Nephron progenitor cell (in vitro differentiated cells): ENCODE data around the gene KCNK3.

Source experiments
- DNase-seq: peaks from one replicate; pipeline ENCODE4 v3.0.0; 2021
- H3K27ac Mint-ChIP-seq: 2 replicates; pipeline ENCODE4 v1.8.0; 2021; ENCODE audit warnings: mild to moderate bottlenecking, moderate library complexity, mixed read lengths
- H3K27me3 Mint-ChIP-seq: 2 replicates; pipeline ENCODE4 v1.8.0; 2021; ENCODE audit warnings: mild to moderate bottlenecking, low read depth, mixed read lengths; ENCODE audit not compliant: poor library complexity
- H3K36me3 Mint-ChIP-seq: 2 replicates; pipeline ENCODE4 v1.8.0; 2021; ENCODE audit warnings: low read depth, mixed read lengths
- H3K4me1 Mint-ChIP-seq: 2 replicates; pipeline ENCODE4 v1.8.0; 2021; ENCODE audit warnings: mixed read lengths
- H3K4me3 Mint-ChIP-seq: 2 replicates; pipeline ENCODE4 v1.8.0; 2021; ENCODE audit warnings: mild to moderate bottlenecking, moderate library complexity, mixed read lengths
- H3K9me3 Mint-ChIP-seq: 2 replicates; pipeline ENCODE4 v1.8.0; 2021; ENCODE audit warnings: mild to moderate bottlenecking, moderate library complexity, mixed read lengths
- TF ChIP-seq, protein P1 (sequence below): fragments of 200-600 bp; sonication (generic); IDR thresholded peaks from 2 replicates; pipeline ENCODE4 v1.5.0; 2021; ENCODE audit warnings: antibody characterized with exemption

KCNK3 gene

DNA sequence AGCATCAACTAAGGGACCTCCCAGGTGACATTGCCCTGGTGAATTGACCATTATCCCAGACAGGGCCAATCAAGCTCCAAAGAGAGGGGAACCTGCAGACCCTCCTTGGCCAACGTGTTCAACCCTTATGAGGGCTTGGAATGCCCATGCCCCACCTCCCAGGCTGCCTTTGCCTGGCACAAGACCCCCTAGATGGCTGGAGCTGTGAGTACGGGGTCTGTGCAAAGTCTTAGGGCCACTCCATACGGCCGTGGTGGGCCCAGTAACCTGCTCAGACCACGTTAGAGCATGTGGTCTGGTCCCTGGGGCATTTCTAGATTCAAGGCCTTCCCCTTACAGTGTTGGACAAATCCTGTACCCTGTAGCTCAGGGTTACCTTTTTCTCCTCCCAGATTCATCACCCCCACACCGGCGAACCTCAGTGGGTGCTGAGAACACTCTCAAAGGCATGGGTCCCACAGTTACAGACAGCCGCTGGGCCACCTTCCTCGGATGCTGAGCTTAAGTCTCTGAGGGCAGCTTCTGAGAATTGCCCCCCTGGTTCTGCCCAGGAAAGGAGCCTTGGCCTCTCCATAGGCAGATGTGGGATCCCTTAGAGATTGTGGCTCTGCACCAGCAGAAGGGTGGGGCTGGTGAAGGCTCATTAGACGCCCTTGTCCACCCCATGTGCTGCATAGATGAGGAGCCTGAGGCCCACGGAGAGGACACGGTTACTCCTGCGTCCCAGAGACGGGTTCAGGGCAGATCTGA lies 18.3 kb upstream of the KCNK3 start:
- no peak for DNase-seq
- peaks cover 13% of the 10 kb centered on the region for H3K9me3 Mint-ChIP-seq
- peaks cover 26% of the 10 kb centered on the region for H3K4me1 Mint-ChIP-seq
- TF ChIP-seq, protein P1, sequence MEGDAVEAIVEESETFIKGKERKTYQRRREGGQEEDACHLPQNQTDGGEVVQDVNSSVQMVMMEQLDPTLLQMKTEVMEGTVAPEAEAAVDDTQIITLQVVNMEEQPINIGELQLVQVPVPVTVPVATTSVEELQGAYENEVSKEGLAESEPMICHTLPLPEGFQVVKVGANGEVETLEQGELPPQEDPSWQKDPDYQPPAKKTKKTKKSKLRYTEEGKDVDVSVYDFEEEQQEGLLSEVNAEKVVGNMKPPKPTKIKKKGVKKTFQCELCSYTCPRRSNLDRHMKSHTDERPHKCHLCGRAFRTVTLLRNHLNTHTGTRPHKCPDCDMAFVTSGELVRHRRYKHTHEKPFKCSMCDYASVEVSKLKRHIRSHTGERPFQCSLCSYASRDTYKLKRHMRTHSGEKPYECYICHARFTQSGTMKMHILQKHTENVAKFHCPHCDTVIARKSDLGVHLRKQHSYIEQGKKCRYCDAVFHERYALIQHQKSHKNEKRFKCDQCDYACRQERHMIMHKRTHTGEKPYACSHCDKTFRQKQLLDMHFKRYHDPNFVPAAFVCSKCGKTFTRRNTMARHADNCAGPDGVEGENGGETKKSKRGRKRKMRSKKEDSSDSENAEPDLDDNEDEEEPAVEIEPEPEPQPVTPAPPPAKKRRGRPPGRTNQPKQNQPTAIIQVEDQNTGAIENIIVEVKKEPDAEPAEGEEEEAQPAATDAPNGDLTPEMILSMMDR = no peak
- no peak overlapping the region for H3K27ac Mint-ChIP-seq
- no peak overlapping the region for H3K4me3 Mint-ChIP-seq
- peaks cover 20% of the 10 kb centered on the region for H3K27me3 Mint-ChIP-seq
- H3K36me3 Mint-ChIP-seq = no peaks in the 10 kb centered on the region

DNA sequence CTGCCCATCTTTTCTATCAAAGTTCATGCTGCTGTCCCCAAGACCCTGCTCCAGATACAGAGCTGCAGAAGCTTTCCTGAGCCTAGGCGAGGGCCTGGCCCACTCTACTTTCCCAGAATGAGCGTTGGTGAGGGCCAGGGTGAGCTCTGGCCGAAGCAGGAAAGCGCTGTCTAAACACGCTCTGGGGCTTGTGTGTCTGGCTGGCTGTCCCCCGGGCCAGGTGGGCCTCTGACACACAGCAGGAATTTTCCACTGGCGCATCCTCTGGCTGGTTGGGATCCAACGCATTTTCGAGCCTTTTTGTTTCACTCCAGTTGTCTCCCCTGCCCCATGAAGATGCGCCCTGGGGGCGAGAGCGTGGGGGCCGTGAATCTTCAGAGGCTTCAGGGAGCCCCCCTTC lies 17.8 kb upstream of the KCNK3 start:
- Mint-ChIP-seq H3K27me3 (peaks cover 23% of the 10 kb centered on the region), H3K4me1 (peaks cover 20% of the 10 kb centered on the region), H3K27ac (peak overlapping the region; percentile 83), H3K36me3 (no peaks in the 10 kb centered on the region), H3K9me3 (peaks cover 13% of the 10 kb centered on the region), H3K4me3 (no peak overlapping the region)
- DNase-seq = no peak
- TF ChIP-seq, protein P1 = no peak

DNA sequence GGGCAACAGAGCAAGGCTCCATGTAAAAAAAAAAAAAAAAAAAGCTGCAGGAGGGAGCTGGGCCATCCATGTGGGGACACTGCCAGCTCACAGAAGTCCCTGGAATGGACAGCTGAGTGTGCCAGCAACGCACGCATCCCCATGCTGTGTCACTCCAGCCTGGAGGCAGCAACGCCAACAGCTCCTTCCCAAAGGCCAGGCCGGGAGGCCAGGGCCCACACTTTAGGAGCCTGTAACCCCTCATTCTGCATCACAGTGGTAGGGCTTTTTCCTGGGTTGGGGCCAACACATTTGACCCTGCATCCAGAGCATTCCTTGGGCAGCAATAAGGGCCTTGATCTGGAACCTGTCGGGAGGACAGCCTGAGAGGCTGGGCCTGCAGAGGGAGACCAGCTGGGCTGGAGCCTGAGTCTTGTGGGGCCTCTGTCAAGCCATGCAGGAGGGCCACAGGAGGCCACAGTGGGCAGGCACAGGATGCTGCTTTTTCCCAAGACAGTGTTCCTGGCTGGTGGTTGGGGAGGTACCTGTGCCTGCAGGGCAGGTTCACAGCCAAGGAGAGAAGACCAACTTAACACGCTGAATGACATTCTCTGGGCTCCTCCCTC lies 16.8 kb upstream of the KCNK3 start:
- no peak overlapping the region for H3K27ac Mint-ChIP-seq
- peaks cover 11% of the 10 kb centered on the region for H3K4me1 Mint-ChIP-seq
- peaks cover 18% of the 10 kb centered on the region for H3K27me3 Mint-ChIP-seq

DNA sequence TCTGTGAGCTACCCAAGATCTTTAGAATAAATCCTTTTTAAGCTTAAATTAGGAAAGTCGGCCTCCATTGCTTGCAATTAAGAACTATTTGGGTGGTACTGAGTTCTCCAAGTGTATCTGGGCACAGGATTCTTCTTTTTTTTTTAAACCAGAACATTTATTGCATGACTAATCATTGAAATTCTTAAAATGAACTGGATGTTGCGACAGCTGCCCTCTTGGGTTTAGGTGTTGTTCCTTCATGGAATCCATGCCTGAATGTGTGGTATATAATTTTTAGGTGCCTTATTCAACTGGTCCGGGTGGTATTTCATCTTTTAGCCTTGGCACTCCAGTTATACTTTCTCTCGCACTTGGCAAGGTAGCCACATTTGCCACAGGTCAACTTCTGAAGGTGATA lies 14.5 kb upstream of the KCNK3 start:
- Mint-ChIP-seq H3K27me3 (peaks cover 14% of the 10 kb centered on the region), H3K27ac (no peak overlapping the region), H3K4me1 (peaks cover 13% of the 10 kb centered on the region), H3K36me3 (no peaks in the 10 kb centered on the region), H3K4me3 (no peak overlapping the region), H3K9me3 (peaks cover 13% of the 10 kb centered on the region)
- TF ChIP-seq, protein P1 = no peak
- no peak for DNase-seq

More for the DNA sequence above, 16.8 kb upstream of the KCNK3 start:
- DNase-seq = no peak
- H3K36me3 Mint-ChIP-seq = no peaks in the 10 kb centered on the region
- no peak overlapping the region for H3K4me3 Mint-ChIP-seq
- TF ChIP-seq, protein P1 = no peak
- peaks cover 13% of the 10 kb centered on the region for H3K9me3 Mint-ChIP-seq

DNA sequence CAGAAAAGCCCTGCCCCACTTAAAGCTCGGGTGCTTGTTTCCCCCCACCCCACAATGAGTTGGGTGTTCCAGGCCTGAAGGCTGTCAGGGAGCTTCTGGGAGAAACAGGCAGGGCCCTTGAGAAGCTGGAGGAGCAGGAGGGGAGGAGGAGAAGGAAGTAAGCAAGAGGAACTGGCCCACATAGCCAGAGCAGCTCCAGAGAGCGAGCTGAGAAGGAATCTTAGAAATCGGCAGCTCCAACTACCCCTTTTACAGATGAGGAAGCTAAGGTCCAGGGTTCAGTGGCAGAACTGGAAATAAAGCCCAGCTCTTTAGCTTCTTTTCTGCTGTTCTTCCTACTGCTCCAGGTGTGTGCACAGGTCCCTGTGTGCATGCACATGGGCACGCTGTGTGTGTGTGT lies 12.7 kb upstream of the KCNK3 start:
- TF ChIP-seq, protein P1 = no peak
- Mint-ChIP-seq H3K4me1 (peaks cover 12% of the 10 kb centered on the region), H3K36me3 (no peaks in the 10 kb centered on the region), H3K9me3 (peaks cover 13% of the 10 kb centered on the region), H3K27me3 (peaks cover 14% of the 10 kb centered on the region), H3K27ac (no peak overlapping the region), H3K4me3 (no peak overlapping the region)
- no peak for DNase-seq

DNA sequence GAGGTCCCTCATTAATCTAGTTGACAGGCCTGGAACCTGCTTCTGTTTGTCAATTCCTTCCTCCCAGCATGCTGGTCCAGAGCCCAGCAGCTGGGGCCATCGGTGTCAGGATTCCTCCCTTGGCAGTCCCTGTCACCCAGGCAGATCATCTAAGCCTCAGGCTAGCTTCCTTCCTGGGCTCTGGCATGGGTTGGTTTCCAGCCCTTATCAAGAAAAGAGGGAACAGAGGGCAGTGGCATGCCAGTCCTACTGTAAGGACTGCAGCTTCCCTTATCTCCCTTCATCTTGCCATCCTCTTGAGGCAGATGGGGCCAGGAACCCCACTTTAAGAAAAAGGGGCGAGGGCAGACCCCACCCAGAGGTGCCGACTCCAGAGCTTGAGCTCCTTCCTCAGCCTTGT lies 10.9 kb upstream of the KCNK3 start:
- Mint-ChIP-seq H3K27ac (no peak overlapping the region), H3K4me3 (no peak overlapping the region), H3K36me3 (no peaks in the 10 kb centered on the region), H3K4me1 (peaks cover 22% of the 10 kb centered on the region), H3K27me3 (peaks cover 14% of the 10 kb centered on the region), H3K9me3 (peaks cover 13% of the 10 kb centered on the region)
- TF ChIP-seq, protein P1 = no peak
- DNase-seq = no peak
